Chondrocyte (in vitro differentiated cells): ENCODE measurements around the gene NEU3. TPM values are rescaled to one million over a fixed set of nuclear protein-coding genes. Genes with fewer than 3 reads are reported as not detected.

Source experiments
- DNase-seq: peaks from one replicate; pipeline ENCODE4 v3.0.0; 2021; ENCODE audit warnings: mixed read lengths, low spot score
- H3K27ac Mint-ChIP-seq: one replicate; pipeline ENCODE4 v1.8.0; 2021; ENCODE audit warnings: mild to moderate bottlenecking, moderate library complexity, mixed read lengths; ENCODE audit not compliant: unreplicated experiment
- H3K27me3 Mint-ChIP-seq: 2 replicates; pipeline ENCODE4 v1.8.0; 2021; ENCODE audit warnings: low read depth, mixed read lengths
- H3K36me3 Mint-ChIP-seq: 2 replicates; pipeline ENCODE4 v1.8.0; 2021; ENCODE audit warnings: low read depth, mixed read lengths
- H3K4me1 Mint-ChIP-seq: 2 replicates; pipeline ENCODE4 v1.8.0; 2021; ENCODE audit warnings: low read depth, mild to moderate bottlenecking, mixed read lengths
- H3K4me3 Mint-ChIP-seq: one replicate; pipeline ENCODE4 v1.8.0; 2021; ENCODE audit warnings: mild to moderate bottlenecking, moderate library complexity, mixed read lengths; ENCODE audit not compliant: unreplicated experiment
- H3K9me3 Mint-ChIP-seq: 2 replicates; pipeline ENCODE4 v1.8.0; 2021; ENCODE audit warnings: low read depth, mixed read lengths
- long read RNA-seq: library from polyadenylated mRNA; stranded (forward); transcript quantifications from one replicate; pipeline ENCODE4 v2.0.0, GENCODE V29; 2021
- total RNA-seq: library from RNA; stranded (reverse); gene quantifications from 3 replicates; pipeline ENCODE4 v1.2.1, GENCODE V29; 2021
- TF ChIP-seq, protein P1 (sequence below): fragments of 200-600 bp; sonication (generic); IDR thresholded peaks from 2 replicates; pipeline ENCODE4 v1.5.0; 2021; ENCODE audit warnings: antibody characterized with exemption, mild to moderate bottlenecking, moderate library complexity

The NEU3 gene, protein sequence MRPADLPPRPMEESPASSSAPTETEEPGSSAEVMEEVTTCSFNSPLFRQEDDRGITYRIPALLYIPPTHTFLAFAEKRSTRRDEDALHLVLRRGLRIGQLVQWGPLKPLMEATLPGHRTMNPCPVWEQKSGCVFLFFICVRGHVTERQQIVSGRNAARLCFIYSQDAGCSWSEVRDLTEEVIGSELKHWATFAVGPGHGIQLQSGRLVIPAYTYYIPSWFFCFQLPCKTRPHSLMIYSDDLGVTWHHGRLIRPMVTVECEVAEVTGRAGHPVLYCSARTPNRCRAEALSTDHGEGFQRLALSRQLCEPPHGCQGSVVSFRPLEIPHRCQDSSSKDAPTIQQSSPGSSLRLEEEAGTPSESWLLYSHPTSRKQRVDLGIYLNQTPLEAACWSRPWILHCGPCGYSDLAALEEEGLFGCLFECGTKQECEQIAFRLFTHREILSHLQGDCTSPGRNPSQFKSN
- 9.4 to 14.1 TPM (median 9.6 TPM) in 3 replicates for total RNA-seq
- long read RNA-seq, partial matches to known transcripts: 0 of 2 reads
- long read RNA-seq, other reads (novel, unspliced or antisense): 2 of 2 reads

DNA sequence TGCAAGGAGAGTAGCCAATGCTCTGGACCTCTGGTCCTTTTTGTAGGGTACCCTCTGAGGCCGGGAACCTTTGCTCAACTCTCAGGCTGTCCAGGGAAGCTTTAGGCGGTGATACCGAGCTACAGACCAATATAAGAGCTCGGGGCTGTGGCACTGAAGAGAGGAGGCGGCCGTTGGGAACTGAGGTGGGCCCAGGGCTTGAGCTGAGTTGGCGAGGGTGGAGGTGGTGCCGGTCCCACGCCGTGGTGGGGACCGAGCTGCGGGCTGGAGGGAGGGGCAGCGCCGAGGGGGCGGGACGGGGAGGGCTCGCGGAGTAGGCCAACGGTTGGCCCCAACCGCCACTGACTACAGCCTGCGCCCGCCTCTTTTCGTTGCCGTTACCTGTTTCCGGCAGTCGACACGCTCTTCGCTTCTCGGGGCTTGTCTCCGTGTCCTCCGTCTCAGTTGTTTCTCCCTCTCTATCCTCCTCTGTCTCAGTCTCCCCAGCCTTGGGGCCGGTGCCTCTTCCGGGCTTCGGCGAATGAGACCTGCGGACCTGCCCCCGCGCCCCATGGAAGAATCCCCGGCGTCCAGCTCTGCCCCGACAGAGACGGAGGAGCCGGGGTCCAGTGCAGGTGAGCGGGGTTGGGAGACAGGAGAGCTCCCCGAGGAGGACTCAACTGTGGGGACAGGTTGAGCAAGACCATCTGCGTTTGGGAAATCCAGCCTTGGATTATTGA is at the start of gene NEU3:
TSS of gene NEU3 (plus strand) at position 393 of the 719 bp plus-strand sequence. CDS start at position 521, 128 bp downstream.
- no peak for DNase-seq
- Mint-ChIP-seq H3K27ac (peak within 1 kb of the TSS; percentile 90), H3K4me3 (peak within 1 kb of the TSS; percentile 97), H3K9me3 (no peaks in the 10 kb centered on the region), H3K27me3 (no peaks in the 10 kb centered on the region), H3K36me3 (no peaks in the 10 kb centered on the region), H3K4me1 (peaks cover 25% of the 10 kb centered on the region)
- TF ChIP-seq, protein P1, sequence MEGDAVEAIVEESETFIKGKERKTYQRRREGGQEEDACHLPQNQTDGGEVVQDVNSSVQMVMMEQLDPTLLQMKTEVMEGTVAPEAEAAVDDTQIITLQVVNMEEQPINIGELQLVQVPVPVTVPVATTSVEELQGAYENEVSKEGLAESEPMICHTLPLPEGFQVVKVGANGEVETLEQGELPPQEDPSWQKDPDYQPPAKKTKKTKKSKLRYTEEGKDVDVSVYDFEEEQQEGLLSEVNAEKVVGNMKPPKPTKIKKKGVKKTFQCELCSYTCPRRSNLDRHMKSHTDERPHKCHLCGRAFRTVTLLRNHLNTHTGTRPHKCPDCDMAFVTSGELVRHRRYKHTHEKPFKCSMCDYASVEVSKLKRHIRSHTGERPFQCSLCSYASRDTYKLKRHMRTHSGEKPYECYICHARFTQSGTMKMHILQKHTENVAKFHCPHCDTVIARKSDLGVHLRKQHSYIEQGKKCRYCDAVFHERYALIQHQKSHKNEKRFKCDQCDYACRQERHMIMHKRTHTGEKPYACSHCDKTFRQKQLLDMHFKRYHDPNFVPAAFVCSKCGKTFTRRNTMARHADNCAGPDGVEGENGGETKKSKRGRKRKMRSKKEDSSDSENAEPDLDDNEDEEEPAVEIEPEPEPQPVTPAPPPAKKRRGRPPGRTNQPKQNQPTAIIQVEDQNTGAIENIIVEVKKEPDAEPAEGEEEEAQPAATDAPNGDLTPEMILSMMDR: peak; percentile 7

DNA sequence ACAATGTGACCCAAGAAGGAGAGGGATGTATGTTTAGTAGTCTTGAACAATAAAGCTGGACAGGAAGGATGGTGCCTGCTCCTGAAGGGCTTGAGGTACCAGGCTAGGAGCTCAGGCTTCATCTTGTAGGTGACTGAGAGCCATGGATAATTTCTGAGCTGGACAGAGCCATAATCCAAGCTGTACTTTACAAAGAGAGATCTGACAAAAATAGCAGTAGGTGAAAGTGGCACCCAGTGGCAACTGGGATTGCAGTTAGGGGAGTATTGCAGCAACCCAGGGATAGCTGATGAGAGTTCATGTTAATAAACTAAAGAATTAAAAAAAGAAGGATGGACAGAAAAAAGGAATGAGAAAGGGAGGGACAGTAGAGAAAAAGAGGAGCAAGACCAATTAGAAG is 47.2 kb upstream of the NEU3 start:
- Mint-ChIP-seq H3K4me1 (peaks cover 12% of the 10 kb centered on the region), H3K4me3 (no peak overlapping the region), H3K27ac (no peak overlapping the region), H3K9me3 (no peaks in the 10 kb centered on the region), H3K36me3 (peaks cover 15% of the 10 kb centered on the region), H3K27me3 (no peaks in the 10 kb centered on the region)
- TF ChIP-seq, protein P1: no peak
- DNase-seq: no peak

DNA sequence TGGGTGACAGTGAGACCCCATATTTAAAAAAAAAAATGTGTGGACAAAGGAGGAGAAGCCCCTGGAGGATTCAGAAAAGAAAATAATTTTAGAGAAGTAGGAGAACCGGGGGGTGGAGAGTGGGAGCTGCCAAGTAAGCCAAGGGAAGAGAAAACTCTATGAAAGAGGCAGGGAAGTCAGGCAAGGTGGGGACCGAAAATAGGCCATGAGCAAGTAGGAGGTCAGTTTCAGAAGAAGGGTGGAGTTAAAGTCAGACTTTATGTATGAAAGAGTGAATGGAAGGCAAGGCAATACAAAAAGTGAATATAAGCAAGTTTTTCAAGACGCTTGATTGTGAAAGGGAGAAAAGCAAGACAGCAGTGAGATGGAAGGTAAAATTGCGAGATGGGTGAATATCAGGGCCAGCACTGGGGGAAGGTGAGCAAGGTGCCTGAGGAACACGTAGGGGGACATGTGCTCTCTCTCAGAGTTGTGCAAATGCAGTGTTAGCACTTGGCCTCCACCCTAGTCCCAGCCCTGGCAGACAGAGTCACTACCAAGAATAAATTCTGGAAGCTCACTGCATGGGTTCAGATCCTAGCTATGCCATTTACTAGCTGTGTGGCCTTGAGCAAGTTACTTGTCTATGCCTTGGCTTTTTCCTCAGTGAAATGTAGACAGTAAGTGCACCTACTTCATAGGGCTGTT is 46.5 kb upstream of the NEU3 start:
- no peak overlapping the region for H3K27ac Mint-ChIP-seq
- no peak overlapping the region for H3K4me3 Mint-ChIP-seq
- no peak for DNase-seq
- H3K4me1 Mint-ChIP-seq: peaks cover 12% of the 10 kb centered on the region
- peaks cover 12% of the 10 kb centered on the region for H3K36me3 Mint-ChIP-seq
- no peaks in the 10 kb centered on the region for H3K9me3 Mint-ChIP-seq
- H3K27me3 Mint-ChIP-seq: no peaks in the 10 kb centered on the region
- TF ChIP-seq, protein P1: no peak

DNA sequence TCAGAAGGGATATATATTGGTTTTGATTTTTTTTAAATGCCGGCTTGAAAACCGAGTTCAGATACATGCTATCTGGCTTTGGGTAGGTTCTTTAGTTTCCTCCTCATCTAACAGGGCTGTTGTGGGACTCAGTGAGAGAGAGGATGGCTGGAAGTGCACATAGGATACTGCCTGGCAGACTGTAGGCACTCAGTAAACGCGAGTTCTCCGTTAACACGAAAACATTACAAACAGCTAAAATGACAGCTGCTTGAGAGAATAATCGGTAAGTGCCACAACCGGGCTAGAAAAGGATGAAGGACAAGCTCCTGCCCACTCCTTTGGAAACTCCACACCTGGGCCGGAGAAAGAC is 40.2 kb upstream of the NEU3 start:
- no peak for DNase-seq
- Mint-ChIP-seq H3K27ac (peak overlapping the region; percentile 97), H3K4me1 (peaks cover 35% of the 10 kb centered on the region), H3K36me3 (no peaks in the 10 kb centered on the region), H3K4me3 (peak overlapping the region; percentile 89), H3K9me3 (no peaks in the 10 kb centered on the region), H3K27me3 (no peaks in the 10 kb centered on the region)
- TF ChIP-seq, protein P1: no peak
